IPS DF 6.9 (cell line): ENCODE measurements around the gene RAB35.

ENCODE experiments used
- DNase-seq: peaks from one replicate; pipeline ENCODE4 v3.0.0-alpha.2; 2013; ENCODE audit warnings: low read depth, low spot score
- H3K27ac ChIP-seq: one replicate; pipeline ENCODE4 v1.5.1; 2013; ENCODE audit warnings: low read length, control low read depth
- H3K27me3 ChIP-seq: 2 replicates; pipeline ENCODE4 v1.6.1; 2013; ENCODE audit warnings: mild to moderate bottlenecking, low read length; ENCODE audit not compliant: control insufficient read depth, insufficient read depth
- H3K36me3 ChIP-seq: 2 replicates; pipeline ENCODE4 v1.6.1; 2013; ENCODE audit warnings: low read length; ENCODE audit not compliant: control insufficient read depth, insufficient read depth
- H3K4me1 ChIP-seq: 2 replicates; pipeline ENCODE4 v1.6.1; 2013; ENCODE audit warnings: low read length; ENCODE audit not compliant: control insufficient read depth, insufficient read depth
- H3K4me3 ChIP-seq: 2 replicates; pipeline ENCODE4 v1.5.1; 2013; ENCODE audit warnings: mild to moderate bottlenecking, low read length
- H3K9me3 ChIP-seq: 2 replicates; pipeline ENCODE4 v1.6.1; 2013; ENCODE audit warnings: low read length, inconsistent platforms; ENCODE audit not compliant: control insufficient read depth, insufficient read depth
- WGBS: extraction: QIAGEN DNeasy Blood & Tissue Kit; methylation state at CpG from one replicate; pipeline ENCODE4 v1.1.7; 2013; ENCODE audit warnings: mixed read lengths, missing lambda C conversion rate; ENCODE audit not compliant: insufficient read length, insufficient coverage; 5-methylcytosine and 5-hydroxymethylcytosine counted together

Gene RAB35

DNA sequence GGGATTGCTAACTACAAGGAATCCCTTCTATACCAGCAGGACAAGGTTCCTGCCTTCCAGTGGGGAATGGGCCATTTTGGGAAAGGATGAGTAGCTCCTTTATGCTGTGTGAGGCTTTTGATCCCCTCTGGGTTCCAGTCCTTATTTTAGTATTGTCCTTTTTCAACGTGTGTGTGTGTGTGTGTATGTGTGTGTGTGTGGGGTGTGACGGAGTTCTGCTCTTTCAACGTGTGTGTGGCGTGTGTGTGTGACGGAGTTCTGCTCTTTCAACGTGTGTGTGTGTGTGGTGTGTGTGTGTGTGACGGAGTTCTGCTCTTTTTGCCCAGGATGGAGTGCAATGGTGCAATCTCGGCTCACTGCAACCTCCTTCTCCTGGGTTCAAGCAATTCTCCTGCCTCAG is 27.4 kb downstream of the RAB35 start:
- WGBS: no CpG with 5 or more reads among the region's 8 CpGs

DNA sequence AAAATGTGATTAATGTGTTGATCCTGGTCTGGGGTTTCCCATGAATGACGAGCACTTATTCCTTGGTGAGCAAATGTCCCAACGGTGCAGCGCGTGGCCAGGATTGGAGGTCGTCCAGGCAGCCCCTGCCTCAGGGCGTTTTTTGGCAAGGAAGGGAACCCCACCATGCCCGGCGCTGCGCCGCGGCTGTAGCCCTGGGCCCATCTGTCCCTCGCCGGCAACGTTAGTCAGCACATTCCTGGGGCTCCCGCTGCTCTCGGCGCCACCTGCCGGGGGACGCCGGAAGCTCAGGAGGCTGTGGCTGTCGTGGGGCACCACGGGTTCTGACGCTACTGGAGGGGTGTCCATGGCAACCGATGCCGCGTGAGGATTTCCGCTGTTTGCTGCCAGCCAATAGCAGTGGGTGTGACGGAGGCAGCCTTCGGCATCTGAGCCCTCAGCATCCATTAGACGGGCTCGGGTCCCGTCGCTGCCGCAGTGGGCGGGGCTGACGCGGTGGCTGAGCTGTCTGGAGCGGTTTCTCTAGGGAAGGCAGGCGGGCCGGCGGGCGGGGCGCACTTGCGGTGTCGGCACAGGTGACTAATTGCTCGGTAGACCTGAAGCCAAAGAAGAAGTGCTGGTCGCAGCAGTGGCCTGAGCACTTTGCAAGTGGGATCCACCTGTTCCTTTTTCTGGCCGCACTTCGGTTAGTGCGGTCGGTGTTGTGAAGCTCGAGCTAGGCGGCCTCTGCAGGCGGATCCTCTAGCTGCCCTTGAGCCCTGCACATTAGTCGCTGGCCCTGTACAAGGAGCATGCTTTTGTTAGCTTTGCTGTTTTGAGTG is 29.5 kb downstream of the RAB35 start:
- H3K27ac ChIP-seq: no peak overlapping the region
- H3K4me1 ChIP-seq: no peaks in the 10 kb centered on the region; the same call in 1 of the 2 replicates
- no peaks in the 10 kb centered on the region for H3K9me3 ChIP-seq
- peak; percentile 100 for DNase-seq
- H3K27me3 ChIP-seq: no peaks in the 10 kb centered on the region
- peak overlapping the region; percentile 11; the same call in 1 of the 2 replicates for H3K4me3 ChIP-seq
- WGBS: no CpG with 5 or more reads among the region's 55 CpGs
- H3K36me3 ChIP-seq: 0 out of 2 replicates have a peak, but pooled peaks cover 2% of the 10 kb centered on the region

More for the DNA sequence above, 27.4 kb downstream of the RAB35 start:
- H3K27me3 ChIP-seq: no peaks in the 10 kb centered on the region
- H3K36me3 ChIP-seq: 0 out of 2 replicates have a peak, but pooled peaks cover 2% of the 10 kb centered on the region
- H3K4me3 ChIP-seq: no peak overlapping the region
- no peak overlapping the region for H3K27ac ChIP-seq
- H3K4me1 ChIP-seq: peaks cover 10% of the 10 kb centered on the region
- no peaks in the 10 kb centered on the region for H3K9me3 ChIP-seq
- DNase-seq: no peak

DNA sequence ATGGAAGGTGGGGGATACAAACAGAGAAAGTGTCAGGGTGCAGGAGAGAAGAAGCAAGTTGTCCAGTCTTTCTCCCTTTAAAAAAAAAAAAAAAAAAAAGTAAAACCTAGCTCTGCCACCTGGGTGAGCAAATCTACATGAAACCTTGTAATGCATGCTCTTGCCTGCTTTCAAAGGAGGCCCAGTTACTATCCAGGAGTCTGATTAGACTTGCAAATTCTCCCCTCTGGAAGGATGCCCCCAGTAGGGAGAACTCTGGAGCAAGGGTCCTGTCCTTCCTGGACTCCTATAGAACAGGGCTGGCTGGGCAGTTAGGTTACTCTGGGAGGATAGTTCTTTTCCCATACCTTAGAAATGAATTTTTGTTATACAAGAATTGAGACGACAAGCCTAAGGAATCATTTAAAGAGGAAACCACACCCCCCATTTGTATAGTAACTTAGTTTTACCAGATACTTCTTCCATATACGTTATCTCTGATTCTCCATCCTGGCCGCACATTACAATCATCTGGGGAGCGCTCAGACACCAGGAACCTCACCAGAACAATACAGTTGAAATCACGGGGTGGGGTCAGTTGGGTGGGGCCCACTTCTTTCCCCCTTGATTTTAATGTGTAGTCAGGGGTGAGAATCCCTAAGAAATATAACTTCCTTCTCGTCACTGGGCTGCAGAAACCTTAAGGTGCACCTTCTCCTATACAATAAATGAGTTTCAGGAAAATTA is 30.5 kb downstream of the RAB35 start:
- Histone ChIP-seq H3K4me3 (no peak overlapping the region), H3K36me3 (0 out of 2 replicates have a peak, but pooled peaks cover 2% of the 10 kb centered on the region), H3K27me3 (no peaks in the 10 kb centered on the region), H3K4me1 (no peaks in the 10 kb centered on the region; the same call in 1 of the 2 replicates), H3K27ac (no peak overlapping the region), H3K9me3 (no peaks in the 10 kb centered on the region)
- DNase-seq: no peak
- no CpG with 5 or more reads among the region's 6 CpGs for WGBS

DNA sequence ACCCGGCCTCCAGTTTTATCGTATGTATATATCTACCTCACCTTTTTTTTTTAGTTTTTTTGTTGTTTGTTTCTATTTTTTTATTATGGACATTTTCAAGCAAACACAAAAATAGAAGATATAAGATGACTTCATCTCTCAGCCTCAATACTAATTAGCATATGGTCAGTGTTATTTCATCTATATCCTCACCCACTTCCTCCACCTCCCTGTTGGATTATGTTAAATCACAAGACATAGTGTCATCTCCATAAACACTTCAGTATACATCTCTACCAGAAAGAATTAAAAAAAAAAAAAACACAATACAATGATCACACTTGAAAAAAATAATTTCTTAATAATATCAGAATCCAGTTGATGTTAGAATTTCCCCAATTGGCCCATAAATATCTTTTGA is 34.9 kb downstream of the RAB35 start:
- Histone ChIP-seq H3K36me3 (0 out of 2 replicates have a peak, but pooled peaks cover 3% of the 10 kb centered on the region), H3K4me1 (no peaks in the 10 kb centered on the region; the same call in 1 of the 2 replicates), H3K4me3 (no peak overlapping the region), H3K27me3 (no peaks in the 10 kb centered on the region), H3K9me3 (no peaks in the 10 kb centered on the region), H3K27ac (no peak overlapping the region)
- WGBS: no CpG with 5 or more reads among the region's 2 CpGs
- DNase-seq: no peak

DNA sequence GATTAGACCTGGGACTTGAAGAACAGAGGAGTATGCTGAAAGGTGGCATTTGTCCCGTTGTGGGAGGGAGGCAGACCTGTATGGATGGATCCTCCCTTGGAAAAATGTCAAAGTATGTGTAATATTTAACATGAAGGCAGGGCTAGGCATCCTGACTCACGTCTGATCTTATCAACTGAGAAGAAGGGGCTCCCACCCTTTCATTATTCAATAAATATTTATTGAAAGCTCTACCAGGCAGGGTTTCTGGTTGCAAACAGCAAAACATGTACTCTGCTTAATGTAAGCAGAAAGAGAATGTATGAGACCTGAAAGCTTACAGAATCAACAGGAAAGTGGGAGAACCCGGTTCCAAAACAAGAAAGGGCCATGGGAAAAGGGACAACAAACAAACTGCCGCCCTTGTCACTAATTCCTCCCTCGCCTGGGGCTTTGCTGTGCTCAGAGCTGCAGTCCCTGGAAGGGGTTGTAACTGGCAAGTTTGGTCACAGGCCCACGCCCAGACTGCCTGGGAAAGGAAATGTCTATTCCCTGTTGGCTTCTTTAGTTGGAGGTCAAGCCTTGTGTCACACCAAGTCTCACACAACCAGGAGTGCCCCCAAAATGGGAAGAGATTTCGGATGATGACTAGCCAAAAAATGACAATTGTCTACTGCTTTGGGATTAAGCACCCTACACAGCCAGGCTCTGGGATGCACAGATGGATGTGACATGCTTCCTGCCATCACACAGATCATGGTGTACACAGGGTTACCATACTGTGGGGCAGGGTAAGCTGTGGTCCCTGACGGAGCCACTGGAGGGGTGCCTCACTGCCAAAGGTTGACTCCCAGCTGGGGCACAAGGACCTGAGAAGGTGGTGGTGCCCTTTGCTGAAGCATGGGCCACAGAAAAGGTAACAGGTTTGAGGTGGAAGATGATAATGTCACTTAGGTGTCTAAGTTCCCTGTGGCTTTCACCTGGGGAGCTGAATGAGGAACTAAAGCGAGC is 36.8 kb downstream of the RAB35 start:
- H3K36me3 ChIP-seq: 0 out of 2 replicates have a peak, but pooled peaks cover 3% of the 10 kb centered on the region
- no peaks in the 10 kb centered on the region for H3K9me3 ChIP-seq
- no peak overlapping the region for H3K4me3 ChIP-seq
- H3K27me3 ChIP-seq: no peaks in the 10 kb centered on the region
- no CpG with 5 or more reads among the region's 9 CpGs for WGBS
- H3K27ac ChIP-seq: no peak overlapping the region
- no peak for DNase-seq
- H3K4me1 ChIP-seq: no peaks in the 10 kb centered on the region; the same call in 1 of the 2 replicates

DNA sequence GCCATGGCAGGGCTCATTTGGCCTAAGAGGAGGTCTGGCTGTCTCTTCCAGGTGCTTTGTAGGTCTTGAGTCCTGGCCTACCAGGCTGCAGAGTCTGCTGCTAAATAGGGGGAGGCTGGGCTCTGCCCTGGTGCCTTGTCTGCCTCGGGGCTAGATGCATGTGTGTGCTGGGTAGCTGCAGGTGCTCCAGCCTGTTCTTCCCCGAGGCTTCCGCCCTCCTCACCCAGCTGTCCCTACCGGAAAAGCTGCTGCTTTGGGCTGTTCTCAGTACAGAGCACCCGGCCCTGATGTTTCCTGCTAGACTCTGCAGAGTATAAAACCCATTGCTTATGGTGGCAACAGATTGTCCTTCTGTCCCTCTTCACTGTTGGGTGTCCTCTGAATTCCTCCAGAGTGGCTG is 37.7 kb downstream of the RAB35 start:
- Histone ChIP-seq H3K4me3 (no peak overlapping the region), H3K27ac (no peak overlapping the region), H3K4me1 (no peaks in the 10 kb centered on the region; the same call in 1 of the 2 replicates), H3K36me3 (0 out of 2 replicates have a peak, but pooled peaks cover 3% of the 10 kb centered on the region), H3K27me3 (no peaks in the 10 kb centered on the region), H3K9me3 (no peaks in the 10 kb centered on the region)
- no peak for DNase-seq
- WGBS: no CpG with 5 or more reads among the region's 5 CpGs

DNA sequence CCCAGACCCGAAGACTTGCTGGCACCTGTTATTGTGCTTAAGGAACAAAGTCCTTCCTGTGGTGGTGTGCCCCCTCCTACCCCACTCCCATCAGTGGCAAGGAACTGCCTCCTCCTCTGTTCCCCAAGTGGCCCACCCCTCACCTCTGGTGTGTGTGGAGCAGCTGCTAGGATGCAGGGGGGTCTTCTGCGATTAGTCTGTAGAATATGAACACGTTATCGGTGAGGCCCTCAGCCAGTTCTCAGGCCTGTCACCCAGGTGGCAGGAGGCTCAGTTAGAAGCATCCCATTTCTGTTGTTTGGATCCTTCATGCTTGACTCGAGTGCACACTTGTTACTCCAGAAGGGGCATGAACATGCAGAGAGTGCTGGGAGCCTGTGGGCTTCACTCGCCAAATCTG is 39.3 kb downstream of the RAB35 start:
- Histone ChIP-seq H3K36me3 (0 out of 2 replicates have a peak, but pooled peaks cover 3% of the 10 kb centered on the region), H3K9me3 (no peaks in the 10 kb centered on the region), H3K4me1 (no peaks in the 10 kb centered on the region; the same call in 1 of the 2 replicates), H3K27me3 (no peaks in the 10 kb centered on the region), H3K4me3 (no peak overlapping the region), H3K27ac (no peak overlapping the region)
- no CpG with 5 or more reads among the region's 6 CpGs for WGBS
- no peak for DNase-seq

DNA sequence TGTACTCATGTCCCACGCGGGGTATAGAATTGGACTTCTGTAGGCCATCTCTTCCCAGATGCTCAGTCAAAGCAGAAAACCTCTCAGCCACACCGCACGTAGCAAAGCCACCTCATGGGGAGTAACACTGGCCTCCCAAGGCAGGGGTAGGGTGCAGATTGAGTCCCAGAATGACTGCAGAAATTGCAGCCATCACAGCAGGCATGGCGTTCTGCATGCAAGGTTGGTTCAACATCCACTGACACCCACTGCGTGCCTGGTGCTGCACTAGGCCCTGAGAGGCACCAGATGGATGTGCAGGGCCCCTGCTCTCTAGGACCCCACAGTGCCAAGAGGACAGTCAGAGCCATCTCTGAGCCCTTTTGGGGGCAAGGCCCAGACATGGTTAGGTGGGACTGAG is 39.9 kb downstream of the RAB35 start:
- WGBS: no CpG with 5 or more reads among the region's 6 CpGs
- H3K9me3 ChIP-seq: no peaks in the 10 kb centered on the region
- no peaks in the 10 kb centered on the region for H3K27me3 ChIP-seq

DNA sequence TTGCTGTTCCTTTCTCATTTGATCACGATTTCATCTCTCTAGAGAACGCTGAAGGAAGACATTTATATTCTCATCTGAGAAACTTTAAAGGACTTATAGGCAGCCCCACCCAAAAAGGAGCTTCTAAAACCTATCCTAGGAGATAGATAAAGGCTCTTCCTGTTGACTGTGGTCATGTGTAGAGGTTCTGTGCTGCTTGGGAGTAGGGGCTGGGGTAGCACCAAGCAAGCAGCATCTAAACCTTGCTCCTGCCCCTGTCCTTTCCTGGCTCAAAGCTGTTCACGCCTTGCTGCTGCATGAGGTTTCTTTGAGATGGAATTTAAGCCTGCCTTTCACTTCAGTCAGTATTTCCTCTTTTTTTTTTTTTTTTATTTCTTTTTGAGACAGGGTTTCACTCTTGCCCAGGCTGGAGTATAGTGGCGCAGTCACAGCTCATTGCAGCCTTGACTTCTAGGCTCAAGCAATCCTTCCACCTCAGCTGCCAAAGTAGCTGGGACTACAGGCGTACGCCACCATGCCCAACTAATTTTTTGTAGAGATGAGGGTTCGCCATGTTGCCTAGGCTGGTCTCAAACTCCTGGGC is 41.4 kb downstream of the RAB35 start:
- Histone ChIP-seq H3K9me3 (no peaks in the 10 kb centered on the region), H3K27me3 (no peaks in the 10 kb centered on the region), H3K36me3 (no peaks in the 10 kb centered on the region), H3K27ac (no peak overlapping the region), H3K4me1 (no peaks in the 10 kb centered on the region), H3K4me3 (no peak overlapping the region)
- no peak for DNase-seq
- no CpG with 5 or more reads among the region's 7 CpGs for WGBS

More for the DNA sequence above, 39.9 kb downstream of the RAB35 start:
- H3K4me3 ChIP-seq: no peak overlapping the region
- no peak for DNase-seq
- H3K36me3 ChIP-seq: 0 out of 2 replicates have a peak, but pooled peaks cover 3% of the 10 kb centered on the region
- H3K27ac ChIP-seq: no peak overlapping the region
- no peaks in the 10 kb centered on the region; the same call in 1 of the 2 replicates for H3K4me1 ChIP-seq
